Smooth muscle cell (in vitro differentiated cells): ENCODE results near the gene MYO1G. TPM values are rescaled to one million over a fixed set of nuclear protein-coding genes. Genes with fewer than 3 reads are reported as not detected.

Experiments used
- DNase-seq: peaks from one replicate; lab custom pipeline; 2025; ENCODE audit not compliant: unreplicated experiment; lab: John Stamatoyannopoulos, UW
- H2AFZ ChIP-seq: fragments of 200-600 bp; sonication (generic); 2 replicates; pipeline ENCODE4 v1.6.0; 2016; ENCODE audit warnings: antibody characterized with exemption, low read depth, mild to moderate bottlenecking
- H3F3A ChIP-seq: fragments of 200-600 bp; sonication (generic); 2 replicates; pipeline ENCODE4 v1.6.0; 2017; ENCODE audit warnings: antibody characterized with exemption, low read depth
- H3K27ac ChIP-seq: fragments of 200-600 bp; sonication (generic); 2 replicates; pipeline ENCODE4 v1.5.1; 2016; ENCODE audit warnings: low read depth, mild to moderate bottlenecking
- H3K27me3 ChIP-seq: fragments of 200-600 bp; sonication (generic); 2 replicates; pipeline ENCODE4 v1.6.1; 2016; ENCODE audit warnings: low read depth, mild to moderate bottlenecking
- H3K36me3 ChIP-seq: fragments of 200-600 bp; sonication (generic); 2 replicates; pipeline ENCODE4 v1.5.1; 2016; ENCODE audit warnings: low read depth
- H3K4me1 ChIP-seq: fragments of 200-600 bp; sonication (generic); 2 replicates; pipeline ENCODE4 v1.5.1; 2016; ENCODE audit warnings: low read depth
- H3K4me2 ChIP-seq: fragments of 200-600 bp; sonication (generic); 2 replicates; pipeline ENCODE4 v1.6.0; 2016; ENCODE audit warnings: mild to moderate bottlenecking
- H3K4me3 ChIP-seq: fragments of 200-600 bp; sonication (generic); 2 replicates; pipeline ENCODE4 v1.5.1; 2016; ENCODE audit warnings: mild to moderate bottlenecking
- H3K79me2 ChIP-seq: fragments of 200-600 bp; sonication (generic); 2 replicates; pipeline ENCODE4 v1.6.0; 2016; ENCODE audit warnings: low read depth, mild to moderate bottlenecking
- H3K9ac ChIP-seq: fragments of 200-600 bp; sonication (generic); 2 replicates; pipeline ENCODE4 v1.6.0; 2016; ENCODE audit warnings: low read depth
- H3K9me3 ChIP-seq: fragments of 200-600 bp; sonication (generic); replicated peaks from 2 replicates; pipeline ENCODE4 v1.5.1; 2016; ENCODE audit warnings: low read depth
- H4K20me1 ChIP-seq: fragments of 200-600 bp; sonication (generic); 2 replicates; pipeline ENCODE4 v1.6.0; 2016; ENCODE audit warnings: low read depth
- CTCF ChIP-seq: fragments of 200-600 bp; sonication (generic); IDR thresholded peaks from 2 replicates; pipeline ENCODE4 v1.5.1; 2017; ENCODE audit warnings: borderline replicate concordance, mild to moderate bottlenecking, antibody characterized with exemption; ENCODE audit not compliant: insufficient read depth, poor library complexity, severe bottlenecking
- WGBS: methylation state at CpG from one replicate; pipeline ENCODE4 v1.1.7; 2016; ENCODE audit warnings: low lambda C conversion rate; 5-methylcytosine and 5-hydroxymethylcytosine counted together
- polyA plus RNA-seq: library from polyadenylated mRNA; unstranded; fragments of >200 nt; fragmentation: Nextera tagmentation; extraction: Ambion mirVana; gene quantifications from 2 replicates; pipeline ENCODE4 v1.2.1, GENCODE V29; 2016
- total RNA-seq: library from RNA; depleted of rRNA; stranded (reverse); fragments of >200 nt; gene quantifications from 2 replicates; pipeline ENCODE4 v1.2.3, GENCODE V29; 2014

Gene MYO1G
- total and polyA plus RNA-seq, 2 experiments from 2014 or later = 0.27 TPM; not detected in 1

- Histone ChIP-seq H3K79me2 (no peaks in the 10 kb centered on the region), H3K4me3 (no peak overlapping the region), H3K27ac (no peak overlapping the region), H4K20me1 (no peaks in the 10 kb centered on the region), H3K4me1 (no peaks in the 10 kb centered on the region), H3K9me3 (no peaks in the 10 kb centered on the region), H2AFZ (no peak overlapping the region), H3K36me3 (no peaks in the 10 kb centered on the region), H3K27me3 (peaks cover 30% of the 10 kb centered on the region), H3F3A (no peaks in the 10 kb centered on the region), H3K9ac (no peak overlapping the region), H3K4me2 (no peak overlapping the region)
- 48% methylated on average over 1 of the region's 1 CpG for WGBS
- no peak for DNase-seq
- TF ChIP-seq CTCF = no peak
Measured at GRCh38 chr7:44945479-44945878, 33.3 kb downstream of the MYO1G start.

GRCh38 chr7:44944821-44945220 lies 34.0 kb downstream of the MYO1G start:
- H3K79me2 ChIP-seq = no peaks in the 10 kb centered on the region
- 75% methylated on average over 7 of the region's 7 CpGs for whole genome bisulfite sequencing
- no peak overlapping the region for H3K9ac ChIP-seq
- H3F3A ChIP-seq = no peaks in the 10 kb centered on the region
- H3K4me1 ChIP-seq = no peaks in the 10 kb centered on the region
- DNase-seq = no peak
- H3K27me3 ChIP-seq = peaks cover 25% of the 10 kb centered on the region
- no peak overlapping the region for H3K4me2 ChIP-seq
- no peak for TF ChIP-seq CTCF
- no peak overlapping the region for H3K27ac ChIP-seq
- no peak overlapping the region for H3K4me3 ChIP-seq
- no peaks in the 10 kb centered on the region for H3K36me3 ChIP-seq
- no peaks in the 10 kb centered on the region for H4K20me1 ChIP-seq
- H2AFZ ChIP-seq = no peak overlapping the region
- H3K9me3 ChIP-seq = no peaks in the 10 kb centered on the region

GRCh38 chr7:44943631-44944030 lies 35.2 kb downstream of the MYO1G start:
- Histone ChIP-seq H3K4me3 (no peak overlapping the region), H3K9ac (no peak overlapping the region), H3K4me2 (no peak overlapping the region), H3K4me1 (no peaks in the 10 kb centered on the region), H4K20me1 (no peaks in the 10 kb centered on the region), H3K79me2 (no peaks in the 10 kb centered on the region), H2AFZ (no peak overlapping the region), H3K9me3 (no peaks in the 10 kb centered on the region), H3K36me3 (no peaks in the 10 kb centered on the region), H3K27ac (no peak overlapping the region), H3F3A (no peaks in the 10 kb centered on the region), H3K27me3 (peaks cover 20% of the 10 kb centered on the region)
- TF ChIP-seq CTCF = no peak
- no peak for DNase-seq

- no peak for DNase-seq
- Histone ChIP-seq H3F3A (no peaks in the 10 kb centered on the region), H3K27ac (no peak overlapping the region), H4K20me1 (no peaks in the 10 kb centered on the region), H3K9ac (no peak overlapping the region), H2AFZ (no peak overlapping the region), H3K9me3 (no peaks in the 10 kb centered on the region), H3K4me3 (no peak overlapping the region), H3K4me2 (no peak overlapping the region), H3K4me1 (no peaks in the 10 kb centered on the region), H3K27me3 (peaks cover 16% of the 10 kb centered on the region), H3K36me3 (no peaks in the 10 kb centered on the region), H3K79me2 (no peaks in the 10 kb centered on the region)
- no peak for TF ChIP-seq CTCF
- WGBS = 66% methylated on average over 5 of the region's 5 CpGs
Measured at GRCh38 chr7:44937426-44937825, 41.4 kb downstream of the MYO1G start.
